Measurements from ENCODE around the gene CASTOR1. TPM values are rescaled to one million over a fixed set of nuclear protein-coding genes. Genes with fewer than 3 reads are reported as not detected.
A peak's percentile ranks its signal among the peaks of the same experiment; 100 is the strongest.

Gene CASTOR1
- total RNA-seq, 1 donor = 5.8 TPM

DNA sequence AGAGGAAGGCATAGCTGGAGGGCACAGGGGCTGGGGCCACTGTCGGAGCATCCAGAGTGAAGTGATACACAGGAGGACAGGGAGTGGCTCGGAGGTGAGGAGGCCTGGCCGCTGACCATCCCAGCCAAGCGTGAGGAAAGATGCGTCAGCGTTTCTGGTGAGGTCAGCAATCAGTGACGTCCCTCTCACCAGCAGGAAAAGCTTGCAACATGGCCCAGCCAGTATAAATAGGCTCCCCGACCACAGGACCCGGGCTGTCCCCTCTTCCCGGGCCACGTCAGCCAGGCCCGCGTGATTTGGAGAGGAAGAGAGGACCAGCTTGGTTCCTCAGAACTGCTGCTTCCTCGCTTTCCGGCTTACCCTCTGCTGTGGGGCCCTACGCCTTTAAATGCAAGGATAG is 18.5 kb downstream of the CASTOR1 start:
- TF ChIP-seq CTCF (IDR thresholded peaks at IDR 0.05; ENCODE audit: extremely low read depth, low read depth, low read length) = no peak
- DNase-seq (ENCODE audit: insufficient read length, low spot score, missing footprints) = peak; percentile 98
- peak overlapping the region; percentile 92 for H3K27ac ChIP-seq (ENCODE audit: low read depth, low read length)

DNA sequence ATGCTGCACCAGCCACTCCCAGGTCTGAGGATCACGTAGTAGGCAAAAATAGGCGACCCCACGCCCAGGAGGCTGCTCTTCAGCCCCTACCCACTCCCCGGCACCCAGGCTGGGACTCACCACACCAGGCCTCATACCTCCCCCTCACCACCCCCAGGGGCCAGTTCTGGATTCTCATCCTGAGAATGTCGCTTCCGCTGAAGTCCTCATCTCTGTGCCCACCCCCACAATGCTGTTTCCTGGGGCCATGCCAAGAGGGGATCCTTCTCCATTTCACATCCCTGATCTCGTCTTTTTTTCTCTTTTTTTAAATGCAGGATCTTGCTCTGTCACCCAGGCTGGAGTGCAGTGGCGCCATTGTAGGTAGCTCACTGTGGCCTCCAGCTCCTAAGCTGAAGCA is 21.0 kb downstream of the CASTOR1 start:
- no peak for TF ChIP-seq CTCF (IDR thresholded peaks at IDR 0.05; ENCODE audit: extremely low read depth, low read depth, low read length)
- Histone ChIP-seq H3K9me3 (ENCODE audit: low read depth, low read length) (no peaks in the 10 kb centered on the region), H3K79me2 (ENCODE audit: insufficient read depth, low read length) (no peaks in the 10 kb centered on the region), H3K4me2 (ENCODE audit: insufficient read depth, low read length) (no peak overlapping the region), H2AFZ (ENCODE audit: low read length) (no peak overlapping the region), H3K27me3 (ENCODE audit: insufficient read depth, low read length) (no peaks in the 10 kb centered on the region), H3K4me3 (ENCODE audit: insufficient read depth, low read length) (no peak overlapping the region), H3K27ac (ENCODE audit: low read depth, low read length) (no peak overlapping the region), H3K4me1 (ENCODE audit: insufficient read depth, low read length) (peaks cover 10% of the 10 kb centered on the region), H4K20me1 (ENCODE audit: insufficient read depth, low read length) (no peaks in the 10 kb centered on the region), H3K36me3 (ENCODE audit: insufficient read depth, low read length) (no peaks in the 10 kb centered on the region)
- no peak for DNase-seq (ENCODE audit: insufficient read length, low spot score, missing footprints)

More for the DNA sequence above, 18.5 kb downstream of the CASTOR1 start:
- Histone ChIP-seq H3K4me1 (ENCODE audit: insufficient read depth, low read length) (peaks cover 9% of the 10 kb centered on the region), H3K4me3 (ENCODE audit: insufficient read depth, low read length) (peak overlapping the region; percentile 16), H3K79me2 (ENCODE audit: insufficient read depth, low read length) (no peaks in the 10 kb centered on the region), H4K20me1 (ENCODE audit: insufficient read depth, low read length) (no peaks in the 10 kb centered on the region), H2AFZ (ENCODE audit: low read length) (peak overlapping the region; percentile 78), H3K4me2 (ENCODE audit: insufficient read depth, low read length) (peak overlapping the region; percentile 46), H3K27me3 (ENCODE audit: insufficient read depth, low read length) (no peaks in the 10 kb centered on the region), H3K9me3 (ENCODE audit: low read depth, low read length) (no peaks in the 10 kb centered on the region), H3K36me3 (ENCODE audit: insufficient read depth, low read length) (no peaks in the 10 kb centered on the region)

GRCh38 chr22:30267382-30268302 is 21.7 kb downstream of the CASTOR1 start:
- Histone ChIP-seq H4K20me1 (ENCODE audit: insufficient read depth, low read length) (no peaks in the 10 kb centered on the region), H3K79me2 (ENCODE audit: insufficient read depth, low read length) (no peaks in the 10 kb centered on the region), H3K4me3 (ENCODE audit: insufficient read depth, low read length) (no peak overlapping the region), H3K27ac (ENCODE audit: low read depth, low read length) (no peak overlapping the region), H3K36me3 (ENCODE audit: insufficient read depth, low read length) (no peaks in the 10 kb centered on the region), H3K4me1 (ENCODE audit: insufficient read depth, low read length) (peaks cover 16% of the 10 kb centered on the region), H2AFZ (ENCODE audit: low read length) (no peak overlapping the region), H3K4me2 (ENCODE audit: insufficient read depth, low read length) (no peak overlapping the region), H3K9me3 (ENCODE audit: low read depth, low read length) (no peaks in the 10 kb centered on the region), H3K27me3 (ENCODE audit: insufficient read depth, low read length) (no peaks in the 10 kb centered on the region)
- TF ChIP-seq CTCF (IDR thresholded peaks at IDR 0.05; ENCODE audit: extremely low read depth, low read depth, low read length) = no peak
- no peak for DNase-seq (ENCODE audit: insufficient read length, low spot score, missing footprints)
